ENCODE measurements around the gene CDH13. TPM values are rescaled to one million over a fixed set of nuclear protein-coding genes. Genes with fewer than 3 reads are reported as not detected.

The CDH13 gene
- total and polyA plus RNA-seq, 12 donors = 0.86 to 30.6 (median 2.4) TPM

GRCh38 chr16:82655072-82655714, 28.4 kb downstream of the CDH13 start:
- no peaks in the 10 kb centered on the region for H3K4me1 ChIP-seq (replicated peaks in 1 of 2)
- WGBS, 4 donors = 48 to 59% (median 57%) methylated on average over 6 of the region's 6 CpGs
- intact Hi-C loops (cut with DNase I) = no loop called here
- H3K9me3 ChIP-seq (replicated peaks in 1 of 3) = no peaks in the 10 kb centered on the region
- no peaks in the 10 kb centered on the region for H3K27me3 ChIP-seq
- peak in 1 of 7 donors; percentile 2 for DNase-seq
- no peak overlapping the region for H3K4me3 ChIP-seq
- no peak for TF ChIP-seq CTCF (IDR thresholded peaks at IDR 0.05)
- TF ChIP-seq POLR2A (IDR thresholded peaks at IDR 0.05) = no peak
- H3K36me3 ChIP-seq (replicated peaks in 1 of 2) = no peaks in the 10 kb centered on the region
- H3K27ac ChIP-seq = no peak overlapping the region

- no peaks in the 10 kb centered on the region for H3K4me1 ChIP-seq (replicated peaks in 1 of 2)
- no peak overlapping the region for H3K27ac ChIP-seq
- H3K9me3 ChIP-seq (replicated peaks in 1 of 3) = no peaks in the 10 kb centered on the region
- no peaks in the 10 kb centered on the region for H3K36me3 ChIP-seq (replicated peaks in 1 of 2)
- 62 to 78% (median 74%) methylated on average over 5 of the region's 5 CpGs for WGBS, 4 donors
- TF ChIP-seq CTCF (IDR thresholded peaks at IDR 0.05) = no peak
- no peak for TF ChIP-seq POLR2A (IDR thresholded peaks at IDR 0.05)
- no peak overlapping the region for H3K4me3 ChIP-seq
- no peak for DNase-seq
- intact Hi-C loops (cut with DNase I) = no loop called here
- H3K27me3 ChIP-seq = no peaks in the 10 kb centered on the region
Measured at GRCh38 chr16:82655720-82656490, 29.1 kb downstream of the CDH13 start.

- 77 to 91% (median 85%) methylated on average over 2 of the region's 2 CpGs for WGBS, 4 donors
- TF ChIP-seq CTCF (IDR thresholded peaks at IDR 0.05) = no peak
- TF ChIP-seq POLR2A (IDR thresholded peaks at IDR 0.05) = no peak
- no peaks in the 10 kb centered on the region for H3K9me3 ChIP-seq (replicated peaks in 1 of 3)
- H3K4me3 ChIP-seq = no peak overlapping the region
- no peaks in the 10 kb centered on the region for H3K36me3 ChIP-seq (replicated peaks in 1 of 2)
- intact Hi-C loops (cut with DNase I) = no loop called here
- no peaks in the 10 kb centered on the region for H3K4me1 ChIP-seq (replicated peaks in 1 of 2)
- no peak overlapping the region for H3K27ac ChIP-seq
- no peak for DNase-seq
- H3K27me3 ChIP-seq = no peaks in the 10 kb centered on the region
Measured at GRCh38 chr16:82657239-82657638, 30.5 kb downstream of the CDH13 start.

GRCh38 chr16:82657786-82658185, 31.0 kb downstream of the CDH13 start:
- DNase-seq = no peak
- H3K9me3 ChIP-seq (replicated peaks in 1 of 3) = no peaks in the 10 kb centered on the region
- no peak for TF ChIP-seq POLR2A (IDR thresholded peaks at IDR 0.05)
- TF ChIP-seq CTCF (IDR thresholded peaks at IDR 0.05) = no peak
- WGBS, 4 donors = 28 to 48% (median 38%) methylated on average over 1 of the region's 1 CpG
- no peaks in the 10 kb centered on the region for H3K4me1 ChIP-seq (replicated peaks in 1 of 2)
- no peak overlapping the region for H3K27ac ChIP-seq
- H3K36me3 ChIP-seq (replicated peaks in 1 of 2) = no peaks in the 10 kb centered on the region
- intact Hi-C loops (cut with DNase I) = no loop called here
- no peaks in the 10 kb centered on the region for H3K27me3 ChIP-seq
- H3K4me3 ChIP-seq = no peak overlapping the region

Measured in adrenal gland (tissue), 12 donors.